HG02981 (cell line): Measurements from ENCODE around the gene MYL5.
"Not testable (repeated sequence)": the region's sequence is repeated elsewhere in the genome, so short reads cannot be mapped to it uniquely, and the experiment has no call there.

Source experiments
- ATAC-seq: cut with Tn5 transposase; IDR thresholded peaks from one replicate; pipeline ENCODE4 v1.9.1; 2021; ENCODE audit warnings: mild to moderate bottlenecking, moderate library complexity; ENCODE audit not compliant: unreplicated experiment

The MYL5 gene

GRCh38 chr4:669806-670559, 4.4 kb upstream of the MYL5 start:
- ATAC-seq: not testable (repeated sequence)

GRCh38 chr4:671769-672168, 2.6 kb upstream of the MYL5 start:
- no peak for ATAC-seq

- no peak for ATAC-seq
Observed at GRCh38 chr4:673349-674091, 822 bp upstream of the MYL5 start.

- peak; percentile 1 for ATAC-seq
Observed at GRCh38 chr4:675036-675882, 917 bp downstream of the MYL5 start.

DNA sequence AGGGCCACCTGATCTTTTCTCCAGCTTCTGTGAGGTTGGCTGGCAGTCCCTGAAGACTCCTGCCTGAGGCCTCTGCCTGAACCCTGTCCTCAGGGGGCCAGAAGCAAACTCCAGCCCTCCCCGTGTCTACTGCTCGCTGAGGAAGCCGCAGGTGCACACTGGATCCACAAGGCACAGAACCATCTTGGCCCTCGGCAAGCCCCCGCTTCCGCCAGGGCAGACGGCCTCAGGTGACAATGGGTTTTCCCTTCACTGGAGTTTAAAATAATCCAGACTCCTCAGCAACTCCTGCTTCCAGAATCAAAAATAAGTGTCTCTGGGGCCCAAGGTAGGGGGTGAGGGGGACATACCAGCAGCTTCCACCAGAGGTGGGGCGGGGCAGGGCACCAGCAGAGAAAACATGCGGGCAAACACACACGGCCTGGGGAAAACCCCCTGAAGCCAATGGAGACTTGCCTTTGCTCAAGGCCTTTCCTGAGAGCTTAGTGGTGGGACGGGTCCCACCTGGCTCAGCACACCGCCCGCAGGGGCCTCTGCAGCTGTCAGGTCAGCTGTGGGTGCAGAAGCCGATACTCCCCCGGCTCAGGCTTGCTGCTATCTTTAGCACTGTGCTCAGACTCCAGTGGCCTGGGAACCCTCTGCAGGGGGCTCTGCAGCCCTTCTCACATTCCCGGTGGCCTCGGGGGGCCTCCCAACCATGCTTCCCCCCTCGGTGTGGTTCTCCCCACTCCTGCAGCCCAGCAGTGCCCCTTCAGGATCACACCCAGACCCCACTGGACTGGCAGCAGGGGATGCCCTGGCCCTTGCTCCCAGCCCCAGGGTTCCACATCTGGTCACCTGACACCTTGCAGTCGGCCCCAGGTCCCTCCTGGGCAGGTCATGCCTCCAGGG, 1.9 kb downstream of the MYL5 start:
- no peak for ATAC-seq

DNA sequence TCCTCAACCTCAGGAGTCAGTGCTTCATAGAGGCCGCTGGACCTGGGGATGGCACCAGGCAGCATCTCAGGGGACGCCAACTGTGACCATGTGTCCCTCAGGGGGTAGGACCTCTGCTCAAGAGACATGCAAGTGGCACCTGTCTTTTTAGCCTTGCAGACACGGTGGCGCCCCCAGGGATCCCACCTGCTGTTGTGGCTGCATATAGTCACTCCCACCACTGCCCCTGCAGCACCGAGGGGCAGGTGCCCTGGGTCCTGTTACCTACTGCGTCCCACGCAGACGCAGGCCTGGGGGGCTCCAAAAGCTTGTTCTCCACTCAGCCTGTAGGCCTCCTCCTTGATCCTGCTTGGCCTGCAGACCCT, 2.5 kb downstream of the MYL5 start:
- ATAC-seq: no peak

- no peak for ATAC-seq
Observed at GRCh38 chr4:677431-678293, 3.3 kb downstream of the MYL5 start.

GRCh38 chr4:678331-679103, 4.2 kb downstream of the MYL5 start:
- ATAC-seq: no peak

DNA sequence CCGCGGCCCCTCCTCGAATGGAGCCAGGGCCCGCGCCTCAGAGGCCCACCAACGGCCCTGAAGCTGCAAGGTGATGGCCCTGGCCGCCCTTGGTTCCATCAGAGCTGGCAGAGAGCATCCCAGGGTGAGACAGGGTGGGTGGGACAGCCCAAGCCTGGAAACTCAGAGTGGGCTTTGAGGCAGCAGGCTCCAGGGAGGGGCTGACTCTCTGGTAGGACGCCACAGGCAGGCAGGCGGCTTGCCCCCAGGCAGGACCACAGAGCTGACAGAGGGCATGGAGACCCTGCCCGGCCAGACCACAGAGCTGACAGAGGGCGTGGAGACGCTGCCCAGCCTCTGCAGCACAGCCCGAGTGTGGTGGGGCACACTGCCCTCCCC, 4.8 kb downstream of the MYL5 start:
- ATAC-seq: no peak

DNA sequence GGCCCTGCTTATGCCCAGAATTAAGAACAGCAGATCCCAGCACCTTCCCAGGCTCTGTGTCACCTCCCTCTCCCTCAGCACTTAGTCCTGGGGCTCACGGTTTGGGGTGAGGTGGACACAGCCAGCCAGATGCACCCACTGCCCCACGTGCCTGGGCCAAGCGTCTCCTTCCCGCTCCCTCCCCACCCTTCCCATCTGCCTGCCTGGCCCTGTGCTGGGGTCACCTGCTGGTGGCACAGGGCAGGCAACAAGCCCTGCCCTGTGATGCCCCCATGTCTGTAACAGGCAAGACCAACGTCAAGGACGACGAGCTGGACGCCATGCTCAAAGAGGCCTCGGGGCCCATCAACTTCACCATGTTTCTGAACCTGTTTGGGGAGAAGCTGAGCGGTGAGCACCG, 5.3 kb downstream of the MYL5 start:
- ATAC-seq: no peak

DNA sequence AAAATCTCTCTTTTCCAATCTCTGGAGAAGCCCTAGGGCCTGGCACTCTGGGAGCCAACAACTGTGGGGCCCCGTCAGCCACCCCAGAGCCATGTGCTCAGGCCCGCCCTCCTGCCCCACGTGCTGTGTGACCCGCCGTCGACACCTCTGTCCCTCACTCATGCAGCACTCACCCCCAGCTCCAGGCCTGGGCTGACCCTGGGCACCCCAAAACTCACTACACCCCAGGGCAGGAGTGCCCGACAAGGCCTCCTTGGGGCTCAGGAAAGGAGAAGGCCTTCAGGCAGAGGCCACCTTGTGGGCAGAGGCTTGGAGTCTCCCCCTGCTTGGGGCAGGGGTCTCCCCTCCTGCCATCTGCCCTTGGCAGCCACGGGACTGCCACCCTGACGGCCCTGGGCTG, 5.7 kb downstream of the MYL5 start:
- no peak for ATAC-seq

DNA sequence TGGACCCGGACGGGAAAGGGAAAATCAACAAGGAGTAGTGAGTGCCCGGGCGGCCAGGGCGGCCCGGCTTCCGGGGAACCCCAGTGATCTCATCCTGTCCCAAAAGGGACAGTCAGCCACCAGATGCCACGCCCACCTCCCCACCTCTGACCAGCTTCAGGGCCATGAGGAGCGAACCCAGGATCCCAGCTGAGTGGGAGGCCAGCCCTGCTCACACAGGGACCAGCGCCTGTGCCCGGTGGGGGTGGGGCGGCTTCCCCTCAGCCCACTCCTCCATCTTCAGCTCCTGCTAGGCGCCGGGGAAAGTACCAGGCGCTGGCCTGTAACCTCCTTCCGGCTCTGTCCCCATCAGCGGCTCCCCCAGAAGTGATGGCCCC, 6.2 kb downstream of the MYL5 start:
- ATAC-seq: no peak

GRCh38 chr4:680928-681645, 6.7 kb downstream of the MYL5 start:
- no peak for ATAC-seq

DNA sequence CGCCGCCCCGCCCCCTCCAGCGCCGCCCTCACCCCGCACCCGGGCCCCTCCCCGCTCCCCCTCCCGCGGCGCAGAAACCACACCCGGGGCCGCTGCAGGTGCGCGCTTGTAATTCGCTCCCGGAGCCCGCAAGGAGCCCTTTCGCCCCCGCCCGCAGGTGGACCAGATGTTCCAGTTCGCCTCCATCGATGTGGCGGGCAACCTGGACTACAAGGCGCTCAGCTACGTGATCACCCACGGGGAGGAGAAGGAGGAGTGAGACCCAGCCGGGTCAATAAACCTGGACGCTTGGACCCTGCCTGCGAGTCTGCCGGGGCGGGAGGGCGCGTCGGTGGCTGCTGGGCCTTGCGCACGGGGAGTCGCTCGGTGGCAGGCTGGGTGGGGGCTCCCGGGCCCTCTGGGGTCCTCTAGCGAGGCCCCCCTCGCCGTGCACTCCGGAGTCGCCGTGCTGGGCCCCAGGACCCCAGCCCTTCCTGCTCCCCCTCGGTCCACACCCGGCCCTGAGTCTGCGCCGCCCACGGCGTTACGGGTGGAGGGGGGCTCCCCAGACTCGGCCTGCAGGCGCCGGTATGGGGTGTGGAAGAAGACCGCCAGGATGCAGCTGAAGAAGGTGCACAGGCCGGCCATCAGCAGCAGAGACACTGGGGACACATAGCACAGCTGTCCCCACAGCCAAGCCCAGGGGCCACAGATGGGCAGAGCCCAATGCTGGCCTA, 7.6 kb downstream of the MYL5 start:
- no peak for ATAC-seq

DNA sequence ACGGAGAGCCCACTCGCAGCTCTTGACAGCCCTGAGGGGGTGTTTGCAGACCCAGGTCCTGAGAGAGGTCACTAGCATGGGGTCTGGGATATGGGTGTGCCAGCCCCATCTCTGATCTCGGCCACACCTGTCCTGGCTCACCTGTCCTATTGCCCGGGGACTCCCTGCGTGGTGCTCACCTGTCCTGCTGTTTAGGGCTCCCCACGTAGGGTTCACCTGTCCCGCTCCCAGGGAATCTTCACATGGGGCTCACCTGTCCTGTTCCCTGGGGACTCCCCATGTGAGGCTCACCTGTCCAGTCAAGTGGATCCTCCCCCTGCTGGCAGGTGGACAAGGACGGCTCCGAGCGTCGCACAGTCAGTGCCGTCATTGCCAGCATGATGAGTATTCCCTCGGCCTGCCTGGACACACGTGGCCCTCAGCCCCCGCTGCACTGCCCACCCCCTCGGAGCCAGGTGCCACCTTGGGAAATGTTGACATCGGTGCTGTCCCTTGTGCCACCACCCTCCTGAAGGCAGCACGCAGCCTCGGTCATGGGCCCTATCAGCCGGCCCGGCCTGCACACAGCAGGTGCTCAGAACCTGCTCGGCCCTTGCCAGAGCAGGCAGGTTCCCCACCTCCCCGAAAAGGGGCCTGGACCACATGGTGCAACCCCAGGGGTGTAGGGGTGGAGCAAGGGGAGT, 8.3 kb downstream of the MYL5 start:
- ATAC-seq: no peak

DNA sequence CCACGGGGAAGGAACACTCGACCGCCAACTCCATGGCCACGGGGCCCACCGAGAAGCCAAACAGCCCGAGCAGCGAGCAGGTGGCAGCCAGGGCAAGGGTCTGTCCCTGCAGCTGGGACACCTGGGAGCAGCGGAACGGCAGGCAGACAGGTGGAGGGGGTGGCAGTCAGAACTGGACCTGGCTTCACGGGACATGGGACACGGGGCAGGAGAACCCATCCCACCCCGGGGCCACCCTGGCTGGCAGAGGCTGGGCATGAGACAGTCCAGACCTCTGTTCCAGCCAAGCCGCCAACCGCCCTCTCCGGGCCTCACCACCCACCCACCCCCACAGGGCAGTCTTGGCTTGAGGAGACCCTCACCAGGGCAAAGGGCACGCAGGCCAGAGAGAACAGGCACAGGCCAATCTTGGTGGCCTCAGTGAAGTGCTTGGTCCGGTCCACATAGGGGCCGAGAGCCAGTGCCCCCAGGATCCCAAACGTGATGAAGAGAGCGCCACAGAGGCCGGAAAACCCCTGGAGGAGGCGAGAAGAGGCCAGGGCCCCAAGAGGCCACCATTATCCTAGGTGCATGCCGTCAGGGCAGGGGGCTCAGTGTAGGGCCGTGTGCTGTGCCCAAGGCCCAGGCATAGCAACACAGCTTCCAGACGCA, 9.0 kb downstream of the MYL5 start:
- ATAC-seq: no peak
